GM10248 (cell line): ENCODE measurements around the gene SPAG9.

Experiments
- CTCF ChIA-PET: fragments of 300-600 bp; sonication (Branson Sonifier 250); formaldehyde crosslinking; extraction: SDS; loops from one replicate; lab custom pipeline; 2021; ENCODE audit warnings: antibody characterized with exemption; lab: Yijun Ruan, JAX
- POLR2A ChIA-PET: fragments of 350-650 bp; sonication (Branson Sonifier 250); formaldehyde crosslinking; extraction: SDS; loops from one replicate; lab custom pipeline; 2020; ENCODE audit warnings: antibody characterized with exemption; lab: Yijun Ruan, JAX
- DNase-seq: peaks from one replicate; pipeline ENCODE4 v3.0.0; 2012; ENCODE audit errors: extremely low spot score
- CTCF ChIP-seq: IDR thresholded peaks from 2 replicates; pipeline ENCODE4 v1.5.1; 2012; ENCODE audit warnings: mild to moderate bottlenecking, low read depth; ENCODE audit errors: extremely low read depth, missing control alignments, control extremely low read depth

SPAG9 gene

DNA sequence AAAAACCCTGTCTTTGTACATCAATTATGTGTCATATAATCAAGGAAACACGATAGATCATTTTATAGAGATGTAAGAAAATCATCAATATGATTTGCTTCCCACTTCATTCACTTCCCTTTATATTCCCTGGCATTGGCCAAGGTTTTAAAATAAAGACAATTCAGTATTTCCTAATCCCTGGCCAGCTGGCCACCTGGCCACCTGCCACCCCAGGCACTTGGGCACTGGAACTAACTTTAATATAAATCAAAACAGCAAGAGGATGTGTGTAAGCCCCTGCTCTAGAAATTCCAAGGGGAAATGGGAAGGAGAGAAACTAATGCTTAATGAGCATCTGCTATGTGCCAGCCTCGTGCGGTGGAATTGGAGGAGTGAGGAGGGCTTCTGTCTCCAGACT lies 195.9 kb downstream of the SPAG9 start:
- POLR2A ChIA-PET = interaction anchor here (1.2 kb wide), 1 partner anchor 58 kb away, joined by 6 read pairs; the partner anchor contains the start of gene TOB1
- no peak for TF ChIP-seq CTCF
- CTCF ChIA-PET = interaction anchor here (1.2 kb wide), 2 partner anchors 25 to 72 kb away, joined by 3 read pairs; no protein-coding TSS in a partner anchor
- DNase-seq = no peak

- TF ChIP-seq CTCF = no peak
- CTCF ChIA-PET = no interaction called here
- no peak for DNase-seq
- POLR2A ChIA-PET = no interaction called here
Measured at GRCh38 chr17:50924300-50924699, 196.4 kb downstream of the SPAG9 start.

DNA sequence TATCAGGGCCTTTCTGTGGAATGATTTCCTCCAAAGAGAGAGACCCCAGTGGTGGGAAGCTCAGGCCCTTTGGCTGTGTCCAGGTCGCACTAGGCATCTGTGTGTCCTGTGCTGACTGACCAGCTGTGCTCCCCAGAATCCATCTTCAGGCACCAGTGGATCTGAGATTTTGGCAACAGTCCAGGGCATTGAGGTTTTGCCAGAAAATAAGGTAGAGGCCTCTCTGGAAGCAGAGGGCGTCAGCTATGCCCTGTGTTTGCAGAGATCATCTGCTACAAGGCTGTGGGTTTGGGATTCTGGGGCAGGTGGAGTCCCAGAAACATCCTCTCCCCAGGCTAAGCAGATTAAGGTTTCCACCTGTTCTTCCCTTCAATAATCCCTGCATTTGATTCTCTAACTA lies 197.1 kb downstream of the SPAG9 start:
- POLR2A ChIA-PET = no interaction called here
- CTCF ChIA-PET = no interaction called here
- TF ChIP-seq CTCF = no peak
- no peak for DNase-seq

- TF ChIP-seq CTCF = no peak
- no peak for DNase-seq
- POLR2A ChIA-PET = interaction anchor here (1.6 kb wide), 1 partner anchor 57 kb away, joined by 6 read pairs; the partner anchor contains the start of gene TOB1
- CTCF ChIA-PET = interaction anchor here (1.5 kb wide), 1 partner anchor 27 kb away, joined by 3 read pairs; no protein-coding TSS in a partner anchor
Measured at GRCh38 chr17:50922721-50923405, 197.8 kb downstream of the SPAG9 start.

GRCh38 chr17:50922107-50922506 lies 198.6 kb downstream of the SPAG9 start:
- DNase-seq = no peak

More at GRCh38 chr17:50922107-50922506, 198.6 kb downstream of the SPAG9 start:
- POLR2A ChIA-PET = interaction anchor here (1.6 kb wide), 1 partner anchor 56 kb away, joined by 6 read pairs; the partner anchor contains the start of gene TOB1
- CTCF ChIA-PET = interaction anchor here (1.5 kb wide), 1 partner anchor 28 kb away, joined by 3 read pairs; no protein-coding TSS in a partner anchor
- no peak for TF ChIP-seq CTCF
